DMS79 (cell line): Measurements from ENCODE around the gene MAP3K20.
"Not testable (repeated sequence)": the region's sequence is repeated elsewhere in the genome, so short reads cannot be mapped to it uniquely, and the experiment has no call there.

Experiments
- DNase-seq: peaks from one replicate; lab custom pipeline; 2025; lab: John Stamatoyannopoulos, UW

MAP3K20 gene

GRCh38 chr2:173279527-173279868 lies 203.9 kb downstream of the MAP3K20 start:
- DNase-seq = peak; percentile 58

- no peak for DNase-seq
These were observed 205.2 kb downstream of the MAP3K20 start for GRCh38 chr2:173280853-173281252.

DNA sequence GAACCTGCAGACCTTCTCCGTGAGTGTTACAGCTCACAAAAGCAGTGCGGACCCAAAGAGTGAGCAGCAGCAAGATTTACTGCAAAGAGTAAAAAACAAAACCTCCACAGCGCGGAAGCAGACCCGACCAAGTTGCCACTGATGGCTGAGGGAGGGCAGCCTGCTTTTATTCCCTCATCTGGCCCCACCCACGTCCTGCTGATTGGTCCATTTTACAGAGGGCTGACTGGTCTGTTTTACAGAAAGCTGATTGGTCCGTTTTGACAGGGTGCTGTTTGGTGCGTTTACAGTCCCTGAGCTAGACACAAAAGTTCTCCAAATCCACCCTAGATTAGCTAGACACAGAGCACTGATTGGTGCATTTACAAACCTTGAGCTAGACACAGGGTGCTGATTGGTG lies 206.3 kb downstream of the MAP3K20 start:
- not testable (repeated sequence) for DNase-seq

GRCh38 chr2:173282795-173283545 lies 207.3 kb downstream of the MAP3K20 start:
- DNase-seq = no peak

- DNase-seq = no peak
These were observed 210.6 kb downstream of the MAP3K20 start for GRCh38 chr2:173286153-173286809.

- DNase-seq = no peak
These were observed 211.9 kb downstream of the MAP3K20 start for GRCh38 chr2:173287594-173287993.

- no peak for DNase-seq
These were observed 212.9 kb downstream of the MAP3K20 start for GRCh38 chr2:173288561-173288960.

GRCh38 chr2:173290046-173290445 lies 214.4 kb downstream of the MAP3K20 start:
- no peak for DNase-seq

DNA sequence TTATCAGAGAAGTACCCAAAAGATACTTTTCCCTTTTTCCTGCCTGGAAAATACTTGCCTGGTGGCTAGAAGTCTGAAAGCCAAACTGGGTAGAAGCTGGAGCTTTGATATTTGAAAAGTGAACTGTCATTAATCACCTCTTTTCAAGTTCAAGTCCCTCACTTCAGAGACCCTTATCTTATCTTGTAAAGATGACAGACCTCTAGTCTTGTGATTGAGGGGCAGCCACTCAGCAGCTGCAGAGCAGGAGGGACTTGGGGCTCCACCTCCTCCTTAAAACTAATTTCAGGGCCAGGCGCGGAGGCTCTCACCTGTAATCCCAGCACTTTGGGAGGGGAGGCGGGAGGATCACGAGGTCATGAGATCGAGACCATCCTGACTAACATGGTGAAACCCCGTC lies 214.9 kb downstream of the MAP3K20 start:
- DNase-seq = no peak

DNA sequence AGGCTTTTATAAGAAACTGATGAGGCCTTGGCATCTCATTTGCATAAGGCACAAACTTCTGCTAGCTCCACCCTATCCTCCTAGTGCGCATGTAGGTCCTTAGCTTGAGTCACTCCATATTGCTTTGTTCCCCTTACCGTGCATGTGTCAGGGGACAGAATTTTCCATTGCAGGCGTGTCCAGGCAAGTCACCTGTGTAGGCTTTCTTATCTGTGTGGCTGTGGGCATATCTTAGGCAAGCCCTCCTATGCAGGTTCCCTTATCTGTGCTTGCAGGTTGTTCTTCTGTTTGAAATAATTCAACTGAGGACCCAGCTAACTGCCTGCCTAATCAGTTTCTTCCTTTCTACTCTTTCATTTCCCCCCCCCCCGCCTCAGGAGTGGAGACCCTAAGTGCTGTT lies 215.8 kb downstream of the MAP3K20 start:
- no peak for DNase-seq

GRCh38 chr2:173296235-173296634 lies 220.6 kb downstream of the MAP3K20 start:
- no peak for DNase-seq

- no peak for DNase-seq
These were observed 223.0 kb downstream of the MAP3K20 start for GRCh38 chr2:173298536-173299097.

DNA sequence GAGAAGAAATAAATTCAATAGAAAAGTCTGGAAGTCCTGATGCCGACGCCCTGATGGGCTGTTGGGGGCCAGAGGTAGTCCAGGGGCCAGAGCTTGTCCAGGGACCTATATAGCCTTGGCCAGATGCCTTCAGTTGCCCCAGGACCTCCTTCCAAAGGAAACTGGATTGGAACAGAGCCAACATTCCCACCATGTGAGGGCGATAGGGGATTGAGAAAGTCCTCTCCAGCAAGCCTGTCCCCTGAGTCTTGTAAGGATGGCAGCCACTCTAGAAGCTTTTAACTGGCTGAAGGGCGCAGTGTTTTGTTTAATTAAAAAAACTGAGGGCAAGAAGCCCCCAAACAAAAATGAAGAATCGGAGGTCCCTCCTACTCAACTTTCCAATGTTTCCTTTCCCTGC lies 224.1 kb downstream of the MAP3K20 start:
- no peak for DNase-seq

DNA sequence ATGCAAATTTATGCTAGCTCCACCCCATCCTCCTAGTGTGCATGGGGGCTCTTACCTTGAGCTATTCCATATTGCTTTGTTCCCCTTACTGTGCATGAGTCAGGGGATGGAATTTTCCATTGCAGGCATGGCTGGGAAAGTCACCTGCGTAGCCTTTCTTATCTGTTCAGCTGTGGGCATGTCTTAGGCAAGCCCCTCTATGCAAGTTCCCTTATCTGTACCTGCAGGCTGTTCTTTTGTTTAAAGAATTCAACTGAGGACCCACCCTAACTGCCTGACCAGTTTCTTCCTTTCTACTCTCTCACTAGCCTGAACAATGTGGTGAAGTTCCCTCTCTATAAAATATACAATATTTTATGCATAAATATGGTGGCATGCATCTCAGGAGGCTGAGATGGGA lies 224.8 kb downstream of the MAP3K20 start:
- no peak for DNase-seq

DNA sequence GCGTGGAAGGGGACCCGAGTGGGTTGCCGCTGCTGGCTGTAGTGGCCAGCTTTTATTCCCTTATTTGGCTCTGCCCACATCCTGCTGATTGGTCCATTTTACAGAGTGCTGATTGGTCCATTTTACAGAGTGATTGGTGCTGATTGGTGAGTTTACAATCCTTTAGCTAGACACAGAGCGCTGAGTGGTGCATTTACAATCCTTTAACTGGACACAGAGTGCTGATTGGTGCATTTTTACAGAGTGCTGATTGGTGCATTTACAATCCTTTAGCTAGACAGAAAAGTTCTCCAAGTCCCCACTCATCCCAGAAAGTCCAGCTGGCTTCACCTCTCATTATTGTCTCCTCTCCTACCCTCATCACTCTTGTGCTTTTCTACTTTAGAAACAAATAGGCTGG lies 225.9 kb downstream of the MAP3K20 start:
- not testable (repeated sequence) for DNase-seq

- DNase-seq = no peak
These were observed 229.7 kb downstream of the MAP3K20 start for GRCh38 chr2:173305303-173305702.

DNA sequence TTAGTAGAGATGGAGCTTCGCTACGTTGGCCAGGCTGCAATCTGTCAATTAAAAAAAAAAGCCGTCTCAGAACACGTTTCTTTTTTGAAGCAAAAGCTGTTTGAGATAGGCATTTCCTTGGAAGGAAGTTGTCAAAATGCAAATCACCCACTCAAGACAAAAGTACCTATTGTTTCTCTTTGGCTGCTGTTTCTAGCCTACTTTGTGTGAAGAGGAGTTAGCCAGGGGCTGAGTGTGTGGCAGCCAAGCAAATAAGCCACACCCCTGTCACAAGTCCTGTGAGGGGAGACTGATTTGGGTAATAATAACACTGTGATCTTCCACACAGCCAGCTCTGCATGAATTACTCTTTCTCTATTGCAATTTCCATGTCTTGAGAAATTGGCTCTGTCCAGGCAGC lies 231.6 kb downstream of the MAP3K20 start:
- no peak for DNase-seq

DNA sequence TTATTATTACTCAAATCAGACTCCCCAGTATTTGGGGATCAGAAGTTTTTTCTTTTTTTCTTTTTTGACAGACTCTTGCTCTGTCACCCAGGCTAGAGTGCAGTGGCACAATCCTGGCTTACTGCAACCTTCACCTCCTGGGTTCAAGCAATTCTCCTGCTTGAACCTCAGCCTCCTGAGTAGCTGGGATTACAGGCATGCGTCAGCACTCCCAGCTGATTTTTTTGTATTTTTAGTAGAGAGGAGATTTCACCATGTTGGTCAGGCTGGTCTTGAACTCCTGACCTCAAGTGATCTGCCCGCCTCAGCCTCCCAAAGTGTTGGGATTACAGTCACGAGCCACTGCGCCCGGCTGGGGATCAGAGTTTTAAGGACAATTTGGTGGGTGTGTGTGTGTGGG lies 233.7 kb downstream of the MAP3K20 start:
- not testable (repeated sequence) for DNase-seq

- no peak for DNase-seq
These were observed 236.4 kb downstream of the MAP3K20 start for GRCh38 chr2:173311844-173312606.
